Breast epithelium (tissue), 4 donors: ENCODE results near the gene ADGRV1. TPM values are rescaled to one million over a fixed set of nuclear protein-coding genes. Genes with fewer than 3 reads are reported as not detected.

Experiments
- DNase-seq, 2 donors: peaks; one replicate each; pipeline ENCODE4 v3.0.0-alpha.2; 2019; ENCODE audit warnings: low spot score in 2 of 2
- H3K27ac ChIP-seq, 2 donors: fragments of 200-600 bp; sonication (generic) in 1 of 2; one replicate each; pipeline ENCODE4 v1.5.1; 2016 to 2019; ENCODE audit warnings: mild to moderate bottlenecking in 1 of 2
- H3K27me3 ChIP-seq, 2 donors: fragments of 200-600 bp; sonication (generic) in 1 of 2; one replicate each; pipeline versions ENCODE4 v1.5.1 to v1.6.0; 2017 to 2019; ENCODE audit warnings: control low read depth in 1 of 2, mild to moderate bottlenecking in 1 of 2
- H3K36me3 ChIP-seq: fragments of 200-600 bp; one replicate; pipeline ENCODE4 v1.5.1; 2019
- H3K4me1 ChIP-seq, 2 donors: fragments of 200-600 bp; sonication (generic); one replicate each; pipeline ENCODE4 v1.5.1; 2016 to 2019; ENCODE audit warnings: control low read depth in 1 of 2
- H3K4me3 ChIP-seq, 3 donors: fragments of 200-600 bp; sonication (generic); 1 replicate in 2 of 3; 2 replicates in 1 of 3; pipeline ENCODE4 v1.5.1; 2016 to 2019; ENCODE audit warnings: mild to moderate bottlenecking in 3 of 3, moderate library complexity in 2 of 3
- H3K9me3 ChIP-seq, 2 donors: fragments of 200-600 bp; sonication (generic) in 1 of 2; one replicate each; pipeline ENCODE4 v1.5.1; 2016 to 2019; ENCODE audit warnings: control low read depth in 1 of 2
- CTCF ChIP-seq, 3 donors: fragments of 450-650 bp; IDR thresholded peaks; one replicate each; pipeline ENCODE4 v1.5.1; 2016 to 2017; ENCODE audit warnings: antibody characterized with exemption in 3 of 3, mild to moderate bottlenecking in 3 of 3, moderate library complexity in 3 of 3
- POLR2A ChIP-seq: fragments of 450-650 bp; IDR thresholded peaks from one replicate; pipeline ENCODE4 v1.6.1; 2016; ENCODE audit warnings: antibody characterized with exemption, mild to moderate bottlenecking, moderate library complexity
- POLR2AphosphoS5 ChIP-seq, 3 donors: sonication (generic); formaldehyde crosslinking; IDR thresholded peaks; one replicate each; pipeline ENCODE4 v1.6.1; 2017; ENCODE audit warnings: antibody characterized with exemption in 3 of 3
- intact Hi-C: fragments of 100-400 bp; cut with DNase I; formaldehyde crosslinking; loops from one replicate; pipeline ENCODE4 v1.15.1; 2023; ENCODE audit warnings: low total_unique reads
- total RNA-seq, 3 donors: library from RNA; depleted of rRNA; stranded (reverse); fragments of >200 nt; gene quantifications; one replicate each; pipeline ENCODE4 v1.1.0, GENCODE V29; 2016

Gene ADGRV1
- total RNA-seq, 3 donors from 2014 or later, result 0.32 to 85.2 (median 55.3) TPM

GRCh38 chr5:90549223-90549622 is 9.4 kb upstream of the ADGRV1 start:
- intact Hi-C loops, result no loop called here

DNA sequence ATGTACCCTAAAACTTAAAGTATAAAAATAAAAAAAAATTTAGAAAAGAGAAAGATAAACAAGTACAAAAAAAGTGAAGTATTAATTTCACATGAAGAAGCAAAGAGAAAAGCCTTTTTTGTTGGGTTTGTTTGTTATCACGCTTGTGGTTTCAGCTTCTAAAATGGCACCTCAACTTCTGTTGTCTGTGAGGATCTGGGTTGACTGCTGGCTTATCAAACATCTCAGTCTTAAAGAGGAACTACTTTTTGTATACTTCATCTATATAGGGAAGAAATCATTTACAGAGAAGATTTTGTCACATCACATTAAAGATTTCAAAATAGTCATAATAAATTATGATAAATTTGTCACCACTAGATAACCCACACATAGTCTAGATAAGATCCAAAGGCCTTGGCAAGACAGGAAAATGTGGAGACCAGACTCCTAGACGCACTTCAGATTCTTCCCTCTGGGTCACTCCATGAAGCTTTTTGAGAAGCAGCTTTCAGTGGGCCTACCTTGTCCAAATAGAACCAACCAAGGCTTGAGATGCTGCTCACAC is 8.8 kb upstream of the ADGRV1 start:
- Histone ChIP-seq H3K4me3 (no peak overlapping the region), H3K4me1 (no peaks in the 10 kb centered on the region), H3K9me3 (no peaks in the 10 kb centered on the region), H3K27ac (no peak overlapping the region), H3K27me3 (no peaks in the 10 kb centered on the region), H3K36me3 (no peaks in the 10 kb centered on the region)
- TF ChIP-seq CTCF (IDR thresholded peaks at IDR 0.05), result no peak
- no peak for TF ChIP-seq POLR2A
- no peak for TF ChIP-seq POLR2AphosphoS5 (IDR thresholded peaks at IDR 0.05)
- DNase-seq, result no peak
- intact Hi-C loops, result no loop called here

More at GRCh38 chr5:90549223-90549622, 9.4 kb upstream of the ADGRV1 start:
- H3K4me1 ChIP-seq, result no peaks in the 10 kb centered on the region
- H3K9me3 ChIP-seq, result no peaks in the 10 kb centered on the region
- TF ChIP-seq POLR2AphosphoS5 (IDR thresholded peaks at IDR 0.05), result no peak
- TF ChIP-seq POLR2A, result no peak
- no peak for TF ChIP-seq CTCF (IDR thresholded peaks at IDR 0.05)
- no peak overlapping the region for H3K27ac ChIP-seq
- H3K27me3 ChIP-seq, result no peaks in the 10 kb centered on the region
- no peak for DNase-seq
- H3K36me3 ChIP-seq, result no peaks in the 10 kb centered on the region
- no peak overlapping the region for H3K4me3 ChIP-seq

DNA sequence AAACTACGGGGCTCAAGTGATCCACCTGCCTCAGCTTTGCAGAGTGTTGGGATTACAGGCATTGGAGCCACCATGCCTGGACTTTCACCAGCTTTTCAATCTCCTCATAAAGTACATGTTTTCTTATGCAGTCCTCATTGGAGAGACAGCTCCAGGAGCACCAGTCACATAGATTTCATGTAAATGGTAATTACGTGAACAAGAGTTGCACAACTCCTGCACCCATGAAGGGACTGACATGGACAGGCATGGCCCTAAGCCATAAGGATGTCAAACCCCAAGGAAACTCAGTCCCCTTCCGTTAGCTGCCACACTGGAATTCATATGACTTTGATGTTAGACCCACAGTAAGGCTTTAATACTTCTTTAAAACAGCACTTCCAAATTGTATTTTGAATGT is 7.6 kb upstream of the ADGRV1 start:
- H3K27me3 ChIP-seq, result no peaks in the 10 kb centered on the region
- no peaks in the 10 kb centered on the region for H3K9me3 ChIP-seq

DNA sequence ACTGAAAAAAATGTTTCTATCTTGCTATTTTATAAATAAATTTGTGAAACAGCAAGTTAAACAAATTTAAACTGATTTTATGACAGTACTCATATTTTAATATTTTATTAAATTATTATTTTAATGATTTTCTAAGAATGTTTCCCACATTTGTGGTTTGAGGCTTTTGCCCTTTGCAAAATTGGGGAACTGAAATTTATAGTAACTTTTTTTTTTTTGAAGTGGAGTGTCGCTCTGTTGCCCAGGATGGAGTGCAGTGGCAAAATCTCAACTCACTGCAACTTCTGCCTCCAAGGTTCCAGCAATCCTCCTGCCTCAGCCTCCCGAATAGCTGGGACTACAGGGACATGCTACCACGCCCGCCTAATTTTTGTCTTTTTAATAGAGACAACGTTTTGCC is 7.2 kb upstream of the ADGRV1 start:
- DNase-seq, result no peak
- TF ChIP-seq POLR2AphosphoS5 (IDR thresholded peaks at IDR 0.05) (no peak), POLR2A (no peak), CTCF (IDR thresholded peaks at IDR 0.05) (no peak)
- intact Hi-C loops, result no loop called here
- H3K9me3 ChIP-seq, result no peaks in the 10 kb centered on the region
- no peaks in the 10 kb centered on the region for H3K4me1 ChIP-seq
- H3K27ac ChIP-seq, result no peak overlapping the region
- no peaks in the 10 kb centered on the region for H3K27me3 ChIP-seq
- no peaks in the 10 kb centered on the region for H3K36me3 ChIP-seq
- no peak overlapping the region for H3K4me3 ChIP-seq

More for the DNA sequence above, 7.6 kb upstream of the ADGRV1 start:
- TF ChIP-seq CTCF (IDR thresholded peaks at IDR 0.05) (no peak), POLR2A (no peak), POLR2AphosphoS5 (IDR thresholded peaks at IDR 0.05) (no peak)
- no peak overlapping the region for H3K27ac ChIP-seq
- no peaks in the 10 kb centered on the region for H3K4me1 ChIP-seq
- no peak for DNase-seq
- H3K36me3 ChIP-seq, result no peaks in the 10 kb centered on the region
- intact Hi-C loops, result no loop called here
- H3K4me3 ChIP-seq, result no peak overlapping the region

GRCh38 chr5:90553711-90554110 is 4.9 kb upstream of the ADGRV1 start:
- Histone ChIP-seq H3K9me3 (no peaks in the 10 kb centered on the region), H3K4me1 (peaks cover 0 to under 1% of the 10 kb centered on the region in 2 donors), H3K4me3 (no peak overlapping the region), H3K27ac (no peak overlapping the region), H3K36me3 (no peaks in the 10 kb centered on the region), H3K27me3 (peaks cover 2 to 5% of the 10 kb centered on the region in 2 donors)
- intact Hi-C loops, result no loop called here
- TF ChIP-seq POLR2AphosphoS5 (IDR thresholded peaks at IDR 0.05) (no peak), CTCF (IDR thresholded peaks at IDR 0.05) (no peak), POLR2A (no peak)
- no peak for DNase-seq
